COR-L47 (cell line): ENCODE data around the gene CHURC1.
"Not testable (repeated sequence)": the region's sequence is repeated elsewhere in the genome, so short reads cannot be mapped to it uniquely, and the experiment has no call there.

Experiments used
- DNase-seq: peaks from one replicate; lab custom pipeline; 2025; lab: John Stamatoyannopoulos, UW

CHURC1 gene

DNA sequence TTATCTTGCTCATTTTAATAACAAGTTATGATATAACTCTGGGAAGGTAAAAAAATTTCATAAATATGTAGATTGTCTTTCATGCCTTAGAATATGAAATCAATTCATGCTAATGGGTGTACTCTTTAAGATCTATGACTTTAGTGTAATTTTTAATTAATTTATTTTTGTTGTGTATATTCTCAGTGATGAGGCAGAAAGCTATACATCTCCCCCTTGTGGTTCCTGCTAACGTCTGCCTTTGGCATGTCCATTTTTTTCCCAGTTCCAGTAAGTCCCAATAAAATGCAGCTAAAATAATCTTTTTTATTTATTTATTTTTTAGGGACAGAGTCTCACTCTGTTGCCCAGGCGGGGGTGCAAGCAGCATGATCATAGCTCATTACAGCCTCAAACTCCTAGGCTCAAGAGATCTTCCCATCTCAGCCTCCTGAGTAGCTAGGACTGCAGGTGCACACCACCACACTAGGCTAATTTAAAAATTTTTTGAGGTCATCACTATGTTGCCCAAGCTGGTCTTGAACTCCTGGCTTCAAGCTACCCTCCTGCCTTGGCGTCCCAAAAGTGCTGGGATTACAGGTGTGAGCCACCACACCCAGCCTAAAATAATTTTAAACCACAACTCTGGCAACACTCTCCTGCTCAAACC lies 3.3 kb upstream of the CHURC1 start:
- DNase-seq = peak; percentile 6

DNA sequence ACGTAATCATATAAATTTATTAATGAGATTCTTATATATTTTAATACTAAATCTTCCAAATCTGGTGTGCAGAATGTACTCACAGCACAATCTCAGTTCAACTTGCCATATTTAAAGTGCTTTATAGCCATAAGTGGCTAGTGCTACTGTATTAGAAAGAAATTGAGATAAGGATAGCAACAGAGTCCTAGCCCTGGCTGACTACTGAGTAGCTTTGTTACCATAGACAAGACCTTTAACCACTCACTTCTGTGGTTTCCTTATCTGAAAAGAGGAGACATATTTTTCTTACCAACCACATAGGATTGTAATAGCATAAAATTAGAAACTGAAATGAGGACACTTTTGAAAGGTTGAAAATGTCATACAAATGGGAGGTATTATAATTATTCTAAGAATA lies 2.0 kb upstream of the CHURC1 start:
- DNase-seq = no peak

DNA sequence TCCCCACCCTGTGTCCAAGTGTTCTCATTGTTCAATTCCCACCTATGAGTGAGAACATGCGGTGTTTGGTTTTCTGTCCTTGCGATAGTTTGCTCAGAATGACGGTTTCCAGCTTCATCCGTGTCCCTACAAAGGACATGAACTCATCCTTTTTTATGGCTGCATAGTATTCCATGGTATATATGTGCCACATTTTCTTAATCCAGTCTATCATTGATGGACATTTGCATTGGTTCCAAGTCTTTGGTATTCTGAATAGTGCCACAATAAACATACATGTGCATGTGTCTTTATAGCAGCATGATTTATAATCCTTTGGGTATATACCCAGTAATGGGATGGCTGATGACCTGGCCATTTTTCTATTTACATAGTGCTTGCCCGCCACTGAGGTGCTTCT lies 778 bp upstream of the CHURC1 start:
- DNase-seq = not testable (repeated sequence)

DNA sequence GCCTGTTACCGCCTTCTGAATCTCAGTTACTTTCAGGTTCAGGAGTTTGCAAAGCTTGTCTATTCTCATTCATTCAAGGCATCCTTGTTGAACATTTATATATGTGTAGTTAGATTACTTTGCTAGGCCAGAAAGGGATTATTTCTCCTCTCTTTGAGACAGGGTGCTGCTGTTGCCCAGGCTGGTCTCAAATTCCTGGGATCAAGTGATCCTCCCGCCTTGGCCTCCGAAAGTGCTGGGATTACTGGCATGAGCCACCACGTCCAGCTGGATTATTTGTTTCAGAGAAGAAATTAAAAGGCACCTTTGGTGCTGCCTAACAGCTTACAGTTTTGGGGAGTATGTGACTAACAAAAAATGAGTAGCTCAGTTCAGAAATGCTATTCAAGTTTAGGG lies 772 bp downstream of the CHURC1 start:
- no peak for DNase-seq

DNA sequence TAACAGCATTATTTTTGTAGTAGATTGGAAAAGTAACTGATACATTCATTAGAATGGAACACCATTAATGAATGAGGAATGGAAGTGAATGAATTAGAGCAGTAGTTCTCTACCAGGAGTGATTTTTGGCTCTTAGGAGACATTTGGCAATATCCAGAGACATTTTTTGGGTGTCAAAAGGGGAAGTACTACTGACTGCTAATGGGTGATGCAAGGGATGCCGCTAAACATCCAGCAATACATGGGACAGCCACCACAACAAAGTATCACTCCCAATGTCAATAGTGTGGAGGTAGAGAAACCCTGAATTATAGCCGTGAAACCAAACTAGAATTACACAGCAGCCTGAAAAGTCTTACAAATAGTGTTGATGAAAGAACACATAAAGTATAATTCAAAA lies 1.5 kb downstream of the CHURC1 start:
- DNase-seq = no peak

DNA sequence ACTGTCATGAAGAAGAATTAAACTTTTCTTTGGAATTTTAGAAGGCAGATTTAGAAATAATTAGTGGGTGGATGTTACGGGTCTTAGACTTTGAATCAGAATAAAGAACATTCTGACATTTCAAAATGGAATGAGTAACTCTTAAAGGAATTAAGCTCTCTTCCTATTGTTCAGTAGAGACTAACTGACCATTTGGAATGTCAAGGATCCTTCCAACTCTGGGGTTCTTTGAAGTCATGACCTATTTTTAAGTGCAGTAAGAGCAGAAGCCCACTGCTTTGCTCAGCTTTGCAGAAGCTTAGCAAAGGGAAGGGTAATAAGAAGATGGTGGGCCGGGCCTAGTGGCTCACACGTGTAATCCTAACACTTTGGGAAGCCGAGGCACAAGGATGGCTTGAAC lies 4.0 kb downstream of the CHURC1 start:
- DNase-seq = no peak

DNA sequence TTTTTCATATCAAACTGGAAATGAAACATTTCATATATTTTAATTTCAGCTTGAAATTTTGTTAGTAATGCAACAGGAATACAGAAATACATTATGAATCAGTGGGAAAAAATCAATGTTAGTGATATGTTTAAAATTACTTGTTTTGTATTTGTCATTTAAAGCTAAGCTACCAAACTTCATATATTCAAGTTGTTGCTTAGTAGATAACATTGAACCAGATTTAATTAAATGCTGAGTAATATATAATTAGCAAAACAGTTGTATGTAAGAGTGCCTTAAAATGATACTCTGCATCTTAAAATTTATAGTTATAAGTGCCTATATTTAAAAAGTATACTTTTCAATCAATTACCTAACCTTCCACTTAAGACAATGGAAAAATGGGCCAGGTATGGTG lies 5.0 kb downstream of the CHURC1 start:
- DNase-seq = no peak

DNA sequence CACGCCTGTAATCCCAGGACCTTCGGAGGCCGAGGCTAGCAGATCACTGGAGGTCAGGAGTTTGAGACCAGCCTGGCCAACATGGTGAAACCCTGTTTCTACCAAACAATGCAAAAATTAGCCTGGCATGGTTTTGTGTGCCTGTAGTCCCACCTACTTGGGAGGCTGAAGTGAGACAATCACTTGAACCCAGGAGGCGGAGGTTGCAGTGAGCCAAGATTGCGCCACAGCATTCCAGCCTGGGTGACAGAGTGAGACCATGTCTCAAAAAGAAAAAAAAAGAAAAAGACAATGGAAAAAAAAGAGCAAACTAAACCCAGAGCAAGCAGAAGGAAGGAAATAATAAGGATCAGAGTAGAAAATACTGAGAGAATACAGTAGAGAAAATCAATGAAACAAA lies 5.4 kb downstream of the CHURC1 start:
- DNase-seq = no peak

DNA sequence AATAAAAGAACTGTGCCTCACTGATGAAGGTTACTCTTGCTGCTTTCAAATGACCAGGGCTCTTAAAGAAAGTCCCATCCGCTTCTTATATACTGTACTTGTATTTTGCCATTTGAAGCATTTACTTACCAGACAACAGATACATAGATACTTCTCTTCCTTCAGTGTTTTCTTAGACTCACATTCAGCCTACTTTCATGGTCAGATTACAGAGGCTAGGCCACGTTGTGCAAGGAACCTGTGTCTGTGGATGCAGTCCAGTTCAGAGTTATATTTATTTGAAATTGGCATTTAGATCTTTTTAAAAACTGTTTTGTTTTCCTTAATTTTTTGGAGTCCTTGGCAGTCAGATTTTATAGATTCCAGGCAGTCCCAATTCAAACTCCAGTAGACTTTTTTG lies 6.2 kb downstream of the CHURC1 start:
- DNase-seq = no peak

DNA sequence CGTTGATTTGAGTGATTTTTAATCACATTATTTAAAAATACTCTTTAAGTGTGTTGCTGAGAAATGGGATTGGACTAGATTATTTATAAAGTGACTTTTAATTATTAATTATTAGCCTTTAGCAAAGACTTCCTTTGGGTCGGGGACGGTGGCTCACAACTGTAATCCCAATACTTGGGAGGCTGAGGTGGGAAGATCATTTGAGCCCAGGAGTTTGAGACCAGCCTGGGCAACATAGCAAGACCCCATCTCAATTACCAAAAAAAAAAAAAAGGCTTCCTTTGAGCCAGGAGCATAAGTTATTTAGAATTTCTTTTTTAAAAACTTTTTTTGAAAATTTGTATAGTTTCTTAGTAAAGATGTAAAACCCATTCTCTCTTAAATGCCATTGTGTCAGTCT lies 8.8 kb downstream of the CHURC1 start:
- no peak for DNase-seq

DNA sequence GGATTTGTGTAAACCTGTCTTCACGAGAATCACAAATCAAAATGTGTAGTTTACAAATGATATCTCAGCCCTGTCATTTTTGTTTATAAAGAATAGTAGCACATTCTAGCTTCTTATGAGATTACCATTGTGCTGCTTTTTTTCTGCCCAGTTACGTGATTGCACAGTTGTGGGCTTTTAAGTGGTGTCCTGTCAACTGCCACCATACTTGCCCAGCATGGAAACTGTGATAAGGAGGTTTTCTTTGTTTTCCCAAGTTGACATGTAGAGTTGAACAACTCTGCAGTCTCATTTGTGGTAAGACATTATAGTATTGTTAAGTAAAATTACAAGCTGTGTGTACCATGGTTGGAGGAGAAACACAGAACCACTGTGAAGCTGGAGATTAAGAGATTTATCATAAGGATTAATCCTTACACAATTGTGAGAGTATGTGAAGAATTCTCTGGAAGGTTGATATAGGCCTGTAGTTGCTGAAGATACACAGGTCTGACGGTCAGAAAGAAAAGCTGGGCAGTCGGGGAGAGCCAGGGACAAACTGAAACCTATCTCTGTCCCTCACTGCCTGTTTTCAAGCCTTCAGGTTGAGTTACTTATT lies 12.2 kb downstream of the CHURC1 start:
- no peak for DNase-seq

DNA sequence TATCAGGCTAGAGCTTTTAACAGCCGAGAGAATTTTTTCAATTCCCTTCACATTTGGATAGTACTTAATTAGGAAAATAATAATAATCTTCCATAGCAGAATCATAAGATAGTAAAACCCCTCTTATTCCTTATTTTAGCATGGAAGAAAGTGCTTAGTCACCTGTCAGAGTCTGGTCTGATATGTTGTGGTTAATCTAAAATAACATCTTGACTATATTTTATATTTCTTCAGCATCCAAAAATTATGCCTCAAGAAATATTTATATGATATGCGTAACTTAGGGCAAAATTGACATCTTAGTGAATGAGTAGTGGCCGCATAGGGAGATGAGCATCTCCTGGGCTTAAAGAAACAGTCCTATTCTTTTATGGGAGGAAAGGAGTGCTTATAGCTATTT lies 12.8 kb downstream of the CHURC1 start:
- no peak for DNase-seq

DNA sequence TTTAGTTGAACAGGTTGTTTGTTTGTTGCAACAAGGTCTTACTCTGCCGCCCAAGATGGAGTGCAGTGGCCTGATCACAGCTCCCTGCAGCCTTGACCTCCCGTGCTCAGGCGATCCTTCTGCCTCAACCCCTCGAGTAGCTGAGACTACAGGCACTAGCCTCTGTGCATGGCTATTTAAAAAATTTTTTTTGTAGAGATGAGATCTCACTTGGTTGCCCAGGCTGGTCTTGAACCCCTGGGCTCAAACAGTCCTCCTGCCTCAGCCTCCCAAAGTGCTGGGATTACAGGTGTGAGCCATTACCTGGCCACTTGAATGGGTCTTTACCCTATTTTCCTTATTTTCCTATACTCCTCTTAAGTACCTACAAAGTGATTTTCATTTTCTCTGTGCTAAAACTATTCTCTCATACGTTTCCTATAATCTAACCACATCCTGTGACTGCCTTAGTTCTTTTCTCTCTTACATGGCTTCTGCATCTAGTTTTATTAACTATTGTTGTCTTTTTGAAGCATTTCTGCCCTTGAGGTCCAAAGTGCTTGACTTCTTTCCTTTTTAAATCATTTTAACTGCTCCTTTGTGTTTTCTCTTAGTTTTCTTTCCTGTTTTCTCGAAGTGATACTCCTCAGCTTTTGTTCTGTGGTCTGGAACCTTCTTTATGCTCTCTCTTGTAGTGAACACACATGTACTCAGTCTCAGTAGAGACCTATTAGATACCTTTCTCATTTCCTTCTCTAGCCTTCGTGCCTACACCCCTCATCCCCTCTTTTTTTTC lies 14.2 kb downstream of the CHURC1 start:
- no peak for DNase-seq

DNA sequence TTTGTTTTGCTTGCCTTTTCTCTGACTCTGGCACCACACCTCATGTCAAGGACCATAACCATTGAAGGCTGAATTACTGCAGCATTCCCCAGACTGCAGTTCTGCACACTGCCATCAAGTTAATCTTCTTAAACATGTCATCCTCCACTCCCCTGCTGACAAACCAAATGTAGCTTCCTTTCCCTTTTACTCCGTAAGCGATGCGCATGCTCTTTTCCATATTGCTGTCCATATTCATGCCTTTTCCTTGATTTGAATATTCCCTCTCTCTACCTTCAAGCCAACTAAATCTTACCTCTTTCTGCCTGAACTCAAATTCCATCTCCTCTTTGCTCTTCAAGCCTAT lies 14.7 kb downstream of the CHURC1 start:
- DNase-seq = no peak

DNA sequence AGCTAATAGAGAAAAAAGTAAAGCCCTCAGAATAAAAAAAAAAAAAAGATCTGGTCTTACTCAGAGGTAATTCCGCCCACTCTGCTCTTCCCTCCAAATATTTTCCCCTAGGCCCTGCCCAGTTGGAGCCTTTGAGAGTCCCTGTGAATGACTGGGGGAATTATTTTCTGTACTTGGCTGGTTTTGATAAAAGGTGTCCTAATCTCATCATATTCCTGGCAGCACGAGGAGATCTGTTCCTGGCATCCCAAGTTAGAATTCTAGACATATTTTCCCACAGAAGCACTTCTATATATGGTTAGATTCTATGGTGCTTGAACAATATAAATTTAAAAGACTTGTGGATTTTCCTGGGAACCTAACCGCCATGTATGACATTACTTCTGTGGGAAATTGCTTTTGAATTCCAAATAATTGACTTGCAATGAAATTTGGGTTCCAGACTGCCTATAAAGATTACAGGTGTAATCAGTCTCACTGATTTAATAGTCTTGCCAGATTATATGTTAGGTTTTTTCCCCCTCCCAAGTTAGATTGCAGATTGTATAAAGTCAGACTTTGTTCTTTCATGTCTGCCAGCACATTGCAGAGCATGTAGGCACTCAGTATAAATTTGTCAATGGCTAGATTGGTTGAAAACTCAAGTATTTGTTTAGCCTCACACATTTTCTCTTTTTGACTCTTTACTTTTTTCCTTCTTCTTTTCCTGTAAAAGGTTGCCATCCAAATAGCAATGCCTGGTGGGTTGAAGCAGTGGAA lies 16.0 kb downstream of the CHURC1 start:
- no peak for DNase-seq

DNA sequence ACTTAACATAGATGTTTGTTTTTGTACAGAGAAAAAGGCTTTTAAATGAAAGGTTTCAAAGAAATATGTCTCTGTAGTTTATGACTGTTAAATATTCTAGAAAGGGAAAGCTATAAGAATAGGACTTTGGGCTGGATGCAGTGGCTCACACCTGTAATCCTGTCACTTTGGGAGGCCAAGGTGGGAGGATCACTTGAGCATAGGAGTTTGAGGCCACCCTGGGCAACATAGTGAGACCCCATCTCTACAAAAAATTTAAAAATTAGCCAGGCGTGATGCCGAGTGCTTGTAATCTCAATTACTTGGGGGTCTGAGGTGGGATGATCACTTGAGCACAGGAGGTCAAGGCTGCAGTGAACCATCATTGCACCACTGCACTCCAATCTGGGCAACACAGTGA lies 16.9 kb downstream of the CHURC1 start:
- no peak for DNase-seq

DNA sequence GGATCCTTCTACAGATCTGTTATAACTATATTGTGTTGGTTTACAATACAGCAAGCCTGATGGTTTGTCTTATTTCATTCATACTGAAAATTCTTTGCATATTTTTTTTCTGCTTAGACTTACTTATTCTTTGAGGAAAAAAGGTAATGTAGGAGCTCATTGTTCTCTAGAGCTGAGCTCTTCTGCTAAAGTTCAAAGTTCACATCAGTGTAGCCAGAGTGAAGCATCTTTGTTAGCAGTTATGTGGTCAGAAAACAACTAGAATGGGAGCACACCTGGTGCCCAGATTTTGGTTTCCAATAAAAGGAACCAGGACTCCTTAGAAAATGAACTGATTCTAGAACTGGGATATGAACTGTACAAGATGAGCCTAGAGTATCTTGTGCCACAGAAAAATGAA lies 18.0 kb downstream of the CHURC1 start:
- DNase-seq = no peak

DNA sequence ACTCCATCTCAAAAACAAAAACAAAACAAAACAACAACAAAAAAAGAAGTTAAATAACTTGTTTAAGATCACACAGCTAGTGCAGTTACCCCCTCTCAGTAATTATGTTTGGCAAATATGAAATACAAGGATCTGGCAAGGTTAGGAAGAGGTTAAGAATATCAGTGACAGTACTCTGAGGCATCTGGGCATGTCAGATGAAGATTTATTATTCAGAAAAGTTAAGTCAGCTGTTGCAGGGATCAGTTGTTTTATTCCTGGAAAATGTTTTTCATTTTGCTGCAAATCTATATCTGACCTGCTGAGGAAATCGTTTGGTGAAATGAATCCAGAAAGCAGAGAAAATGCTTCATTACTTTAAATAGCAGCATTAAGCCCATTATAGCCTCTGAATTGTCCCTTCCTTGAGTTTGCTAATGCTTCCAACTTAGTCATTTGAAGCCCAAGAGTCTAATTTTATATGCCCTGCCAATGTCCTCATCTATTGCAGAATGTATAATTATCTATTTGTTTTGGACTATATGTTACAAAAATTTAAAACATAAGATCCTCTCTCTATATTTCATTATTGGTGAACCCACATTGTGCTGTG lies 20.2 kb downstream of the CHURC1 start:
- no peak for DNase-seq

DNA sequence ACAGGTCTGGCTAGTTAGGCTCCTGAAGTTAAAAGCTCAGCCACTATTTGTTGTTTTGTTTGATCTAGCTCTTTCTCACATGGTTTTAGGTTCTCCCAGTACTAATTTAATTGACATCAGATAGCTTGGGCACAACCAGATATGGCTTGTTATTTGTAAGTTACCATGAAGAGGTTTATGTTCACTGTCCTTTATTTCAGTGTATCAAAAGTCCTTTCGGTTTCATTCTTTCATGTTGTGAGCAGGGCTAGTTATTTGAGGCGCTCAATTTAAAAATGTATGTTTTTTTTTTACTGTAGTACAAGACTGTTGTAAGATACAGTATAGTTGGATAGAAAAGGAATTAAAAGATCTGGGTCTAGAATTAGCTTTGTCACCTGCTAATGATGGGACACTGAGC lies 21.3 kb downstream of the CHURC1 start:
- no peak for DNase-seq

DNA sequence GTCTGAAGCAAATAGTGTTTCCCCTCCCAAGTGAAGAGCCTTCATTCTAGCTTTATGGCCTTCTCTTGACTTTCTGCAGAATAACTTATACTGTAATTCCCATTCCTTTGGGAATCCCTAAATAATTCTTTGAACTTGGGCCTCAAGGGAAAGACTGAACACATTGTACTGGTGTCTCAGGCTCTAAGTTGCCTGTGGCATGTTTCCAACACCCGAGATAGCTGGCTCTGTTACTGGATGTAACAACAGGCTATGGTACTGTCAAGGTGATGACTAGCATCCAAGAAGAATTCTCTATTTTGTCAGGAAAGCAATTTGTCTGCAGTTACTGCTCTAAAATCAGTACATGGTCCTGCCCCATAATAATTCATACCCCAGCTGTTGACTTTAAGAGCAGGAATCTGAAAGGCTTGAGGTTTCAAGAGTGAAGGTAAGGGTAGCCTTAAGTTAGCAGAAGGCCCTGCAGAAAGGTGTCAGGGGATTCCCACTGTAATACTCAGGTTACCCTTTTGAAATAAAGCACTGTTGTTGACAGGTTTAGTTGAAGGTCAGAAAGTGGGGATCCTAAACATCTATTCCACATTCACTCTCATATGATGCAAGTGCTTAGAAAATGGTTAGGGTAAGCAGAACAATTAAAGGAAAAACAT lies 23.0 kb downstream of the CHURC1 start:
- DNase-seq = no peak

DNA sequence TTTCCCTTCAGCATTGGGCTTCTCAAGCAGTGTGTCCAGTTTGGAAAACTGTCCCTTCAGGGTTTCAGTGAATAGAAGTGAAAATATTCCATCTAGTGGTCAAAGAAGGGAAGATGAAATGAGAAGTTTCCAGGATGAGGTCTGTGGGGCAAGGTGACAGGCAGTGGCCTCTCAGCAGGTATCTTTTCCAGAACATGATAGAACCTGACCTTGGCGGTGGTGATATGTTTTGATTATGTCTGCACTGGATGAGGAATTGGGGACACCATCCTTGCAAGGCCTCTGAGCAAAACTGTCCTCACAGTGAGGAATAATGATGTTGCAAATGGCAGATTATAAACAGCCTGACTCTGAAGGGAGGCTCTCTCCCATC lies 23.6 kb downstream of the CHURC1 start:
- no peak for DNase-seq
